Amniotic epithelial cell (primary cell): ENCODE data around the gene S1PR4.

ENCODE experiments used
- DNase-seq: peaks from one replicate; pipeline ENCODE4 v3.0.0-alpha.2; 2010; ENCODE audit warnings: low read depth

The S1PR4 gene, protein sequence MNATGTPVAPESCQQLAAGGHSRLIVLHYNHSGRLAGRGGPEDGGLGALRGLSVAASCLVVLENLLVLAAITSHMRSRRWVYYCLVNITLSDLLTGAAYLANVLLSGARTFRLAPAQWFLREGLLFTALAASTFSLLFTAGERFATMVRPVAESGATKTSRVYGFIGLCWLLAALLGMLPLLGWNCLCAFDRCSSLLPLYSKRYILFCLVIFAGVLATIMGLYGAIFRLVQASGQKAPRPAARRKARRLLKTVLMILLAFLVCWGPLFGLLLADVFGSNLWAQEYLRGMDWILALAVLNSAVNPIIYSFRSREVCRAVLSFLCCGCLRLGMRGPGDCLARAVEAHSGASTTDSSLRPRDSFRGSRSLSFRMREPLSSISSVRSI

DNA sequence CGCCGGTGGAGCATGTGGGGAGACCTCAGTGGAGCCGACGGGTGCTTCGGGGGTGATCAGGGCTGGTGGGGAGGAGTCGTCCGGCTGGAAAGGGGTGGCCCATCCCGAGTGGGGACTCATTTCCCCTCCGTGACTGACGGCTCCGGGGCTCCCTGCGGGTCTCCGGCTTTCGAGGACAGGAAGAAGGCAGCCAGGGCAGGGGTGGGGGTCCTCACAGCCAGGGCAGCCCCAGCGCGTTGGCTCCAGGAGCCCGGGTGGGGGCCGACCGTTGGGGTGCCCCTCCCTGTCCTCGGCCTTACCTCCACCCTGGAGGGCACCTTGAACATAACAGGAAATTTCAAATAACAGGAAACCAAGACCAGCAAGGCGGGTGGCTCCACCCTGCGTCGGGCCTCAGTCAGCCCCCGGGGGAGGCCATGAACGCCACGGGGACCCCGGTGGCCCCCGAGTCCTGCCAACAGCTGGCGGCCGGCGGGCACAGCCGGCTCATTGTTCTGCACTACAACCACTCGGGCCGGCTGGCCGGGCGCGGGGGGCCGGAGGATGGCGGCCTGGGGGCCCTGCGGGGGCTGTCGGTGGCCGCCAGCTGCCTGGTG lies at the start of gene S1PR4:
Gene S1PR4, plus strand, starts transcription at position 393 of the 596 bp plus-strand sequence. Its CDS starts 24 bp downstream, at position 417.
- no peak for DNase-seq

DNA sequence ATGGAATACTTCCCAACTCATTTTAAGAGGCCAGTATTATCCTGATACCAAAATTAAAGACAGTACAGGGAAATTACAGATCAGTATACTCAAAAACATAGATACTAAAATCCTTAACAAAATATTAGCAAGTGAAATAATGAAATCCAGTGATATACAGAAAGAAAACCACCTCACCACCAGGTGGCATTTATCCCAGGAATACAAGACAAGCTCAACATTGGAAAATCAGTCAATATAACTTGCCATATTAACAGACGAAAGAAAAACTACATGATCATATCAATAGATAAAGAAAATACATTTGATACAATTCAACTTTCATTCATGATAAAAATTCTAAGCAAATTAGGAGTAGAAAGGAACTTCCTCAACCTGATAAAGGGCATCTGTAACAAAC lies 49.5 kb upstream of the S1PR4 start:
- DNase-seq, result peak; percentile 63

DNA sequence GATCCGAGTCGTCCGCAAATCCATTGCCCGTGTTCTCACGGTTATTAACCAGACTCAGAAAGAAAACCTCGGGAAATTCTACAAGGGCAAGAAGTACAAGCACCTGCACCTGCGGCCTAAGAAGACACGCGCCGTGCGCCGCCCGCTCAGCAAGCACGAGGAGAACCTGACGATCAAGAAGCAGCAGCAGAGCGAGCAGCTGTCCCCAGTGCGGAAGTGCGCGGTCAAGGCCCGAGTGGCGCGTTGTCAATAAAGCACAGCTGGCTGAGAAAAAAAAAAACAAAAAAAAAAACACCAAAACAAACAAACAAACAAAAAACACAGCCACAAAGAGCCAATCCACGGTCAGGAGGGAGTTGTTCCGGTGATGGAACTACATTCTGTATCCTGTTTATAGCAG lies 47.4 kb upstream of the S1PR4 start:
- no peak for DNase-seq

DNA sequence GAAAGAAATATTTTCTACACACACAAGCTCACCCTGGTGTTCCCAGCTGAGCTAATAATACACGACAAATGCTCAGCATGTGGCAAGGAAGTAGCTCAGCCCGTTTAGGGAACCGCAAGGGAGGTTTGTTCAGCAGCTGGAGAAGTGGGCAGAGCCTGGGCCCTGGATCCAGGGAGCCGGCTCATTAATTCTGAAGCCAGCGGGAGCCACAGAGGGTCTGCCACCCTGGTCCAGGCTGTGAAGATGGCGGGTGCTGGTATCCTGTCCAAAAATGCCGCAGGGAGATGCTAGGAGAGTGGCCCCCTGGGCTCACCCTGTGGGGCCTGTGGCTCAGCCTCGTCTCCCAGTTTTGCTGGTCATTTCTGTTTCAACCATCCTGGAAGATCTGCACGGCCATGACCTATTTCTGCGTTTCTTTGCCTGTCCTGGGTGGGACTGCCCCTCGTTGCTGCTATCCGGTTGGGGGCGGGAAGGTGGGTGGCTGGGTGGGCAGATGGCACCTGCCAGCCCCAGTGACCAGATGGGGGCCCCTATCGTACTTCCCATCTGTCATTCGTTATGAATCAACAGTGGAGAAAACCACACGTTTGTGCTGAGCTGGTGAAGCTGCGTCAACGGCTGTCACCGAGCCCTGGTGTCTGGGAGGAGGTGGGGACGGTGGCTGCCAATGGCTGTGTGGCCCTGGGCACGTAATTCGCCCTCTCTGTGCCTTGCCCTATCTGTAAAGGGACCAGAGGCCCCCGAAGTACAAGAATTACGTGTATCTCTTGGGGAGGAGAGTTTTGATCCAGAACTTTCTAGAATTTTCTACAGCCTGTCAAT lies 45.4 kb upstream of the S1PR4 start:
- peak; percentile 16 for DNase-seq

DNA sequence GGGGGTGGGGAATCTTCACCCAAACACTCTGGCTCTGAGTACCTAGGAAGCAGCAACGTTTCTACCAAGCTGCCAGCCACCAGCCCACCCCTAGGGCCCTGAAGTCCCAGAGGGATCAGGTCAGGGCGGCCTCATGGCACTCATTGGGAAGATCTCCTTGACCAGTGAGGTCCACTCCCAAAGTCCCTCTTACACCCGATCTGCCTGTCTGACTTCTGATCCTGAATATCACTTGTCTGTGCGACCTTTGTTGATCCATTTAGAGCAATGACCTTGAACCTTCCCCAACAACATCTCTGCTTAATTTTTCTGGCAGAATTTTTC lies 44.8 kb upstream of the S1PR4 start:
- DNase-seq, result no peak

DNA sequence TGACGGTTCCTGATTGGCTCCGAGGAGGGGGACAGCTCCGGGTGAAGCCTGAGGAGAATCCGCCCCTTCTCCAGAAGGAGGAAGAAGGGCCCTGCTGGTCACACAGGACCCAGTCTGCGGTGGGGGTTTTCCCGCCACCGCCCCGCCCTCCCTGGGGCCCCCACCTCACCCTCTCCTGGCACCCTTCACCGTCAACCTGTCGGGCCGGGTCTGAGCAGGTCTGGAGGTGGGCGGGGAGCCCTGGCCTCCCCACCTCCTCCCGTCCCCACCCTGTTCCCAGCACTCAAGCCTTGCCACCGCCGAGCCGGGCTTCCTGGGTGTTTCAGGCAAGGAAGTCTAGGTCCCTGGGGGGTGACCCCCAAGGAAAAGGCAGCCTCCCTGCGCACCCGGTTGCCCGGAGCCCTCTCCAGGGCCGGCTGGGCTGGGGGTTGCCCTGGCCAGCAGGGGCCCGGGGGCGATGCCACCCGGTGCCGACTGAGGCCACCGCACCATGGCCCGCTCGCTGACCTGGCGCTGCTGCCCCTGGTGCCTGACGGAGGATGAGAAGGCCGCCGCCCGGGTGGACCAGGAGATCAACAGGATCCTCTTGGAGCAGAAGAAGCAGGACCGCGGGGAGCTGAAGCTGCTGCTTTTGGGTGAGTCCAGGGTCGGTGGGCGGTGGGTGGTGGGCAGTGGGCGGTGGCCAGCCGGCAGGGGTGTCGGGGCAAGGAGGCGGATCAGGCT lies 42.4 kb upstream of the S1PR4 start, which contains the start of gene GNA15:
Gene GNA15, plus strand, starts transcription at position 73 of the 723 bp plus-strand sequence. Its CDS starts 418 bp downstream, at position 491.
- no peak for DNase-seq

DNA sequence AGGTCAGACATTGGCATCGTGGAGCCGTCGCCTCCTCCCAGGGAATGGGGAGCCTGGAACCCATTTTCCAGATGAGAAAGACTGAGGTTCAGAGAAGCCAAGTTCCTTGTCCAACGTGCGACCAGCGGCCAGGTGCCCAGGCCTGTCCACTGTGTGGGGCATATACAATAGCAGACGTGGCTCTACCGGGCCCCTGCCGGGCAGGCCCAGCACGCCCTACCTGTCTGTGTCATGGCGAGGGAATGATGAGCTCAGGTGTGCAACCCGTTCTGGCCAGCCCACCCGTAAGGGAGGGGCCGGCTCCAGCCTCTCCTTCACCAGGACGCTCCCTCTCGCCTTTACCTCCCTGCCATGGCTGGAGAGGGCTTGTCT lies 41.9 kb upstream of the S1PR4 start:
- no peak for DNase-seq

DNA sequence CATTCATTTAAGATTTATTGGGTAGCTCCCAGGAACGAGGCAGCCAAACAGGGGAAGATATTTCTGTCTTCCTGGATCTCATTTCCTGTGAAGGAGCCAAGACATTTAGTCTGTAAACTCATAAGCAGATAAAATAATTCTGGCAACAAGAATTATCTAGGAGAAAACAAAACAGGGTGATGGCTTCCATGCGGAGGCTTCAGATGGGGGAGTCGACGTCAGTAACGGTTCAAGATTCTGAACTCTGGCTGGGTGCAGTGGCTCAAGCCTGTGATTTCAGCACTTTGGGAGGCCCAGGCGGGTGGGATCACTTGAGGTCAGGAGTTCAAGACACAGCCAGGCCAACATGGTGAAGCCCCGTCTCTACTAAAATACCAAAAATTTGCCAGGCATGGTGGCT lies 41.5 kb upstream of the S1PR4 start:
- DNase-seq, result peak; percentile 45

DNA sequence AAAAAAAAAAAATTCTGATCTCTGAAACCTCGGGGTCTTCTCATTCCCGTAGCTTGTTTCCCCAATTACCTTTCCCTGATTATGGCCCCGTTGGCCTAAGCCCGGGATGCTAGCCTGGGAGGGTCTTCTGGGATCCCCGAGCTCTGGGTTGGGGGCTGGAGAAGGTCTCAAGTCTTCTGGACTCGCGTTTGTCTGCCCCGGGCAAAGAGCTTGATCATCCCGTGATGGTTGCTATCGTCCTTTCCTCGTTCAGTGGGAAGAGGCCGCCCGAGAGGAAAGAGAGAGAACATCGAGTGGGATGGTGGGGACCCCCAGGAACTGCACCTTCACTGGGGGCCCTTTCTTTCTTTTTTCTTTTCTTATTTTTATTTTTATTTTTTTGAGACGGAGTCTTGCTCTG lies 40.3 kb upstream of the S1PR4 start:
- DNase-seq, result no peak

DNA sequence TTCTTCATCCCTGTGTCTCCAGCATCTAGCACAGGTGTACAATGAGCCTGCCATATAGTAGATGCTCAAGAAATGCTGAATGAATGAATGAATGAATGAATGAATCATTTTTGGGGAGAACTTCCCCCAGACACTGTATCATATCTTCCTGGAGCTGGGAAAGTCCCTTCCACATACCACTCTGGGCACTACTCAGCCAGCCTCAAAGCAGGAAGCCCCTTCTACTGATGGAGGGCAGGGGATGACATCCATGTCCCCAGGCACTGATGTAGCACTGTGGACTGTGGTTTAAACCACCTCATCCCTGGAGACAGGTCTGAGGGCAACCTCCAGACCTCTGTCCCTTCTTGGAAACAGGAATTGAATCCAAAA lies 37.9 kb upstream of the S1PR4 start:
- no peak for DNase-seq

DNA sequence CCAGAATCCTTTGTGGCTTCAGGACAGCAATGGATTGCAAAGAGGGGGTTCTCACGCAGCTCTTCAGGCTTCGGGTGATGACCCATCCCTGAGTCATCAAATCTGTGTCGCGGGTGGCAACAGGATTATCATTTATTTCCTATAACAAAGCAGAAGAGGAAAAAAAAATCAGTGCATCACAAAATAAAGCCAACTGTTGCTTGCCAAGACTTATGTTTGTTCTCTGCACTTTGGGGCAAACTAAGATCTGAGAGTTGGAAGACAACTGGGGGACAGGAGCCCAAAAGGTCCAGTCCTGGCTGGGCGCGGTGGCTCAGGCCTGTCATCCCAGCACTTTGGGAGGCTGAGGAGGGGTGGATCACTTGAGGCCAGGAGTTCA lies 36.3 kb upstream of the S1PR4 start:
- DNase-seq, result peak; percentile 58

DNA sequence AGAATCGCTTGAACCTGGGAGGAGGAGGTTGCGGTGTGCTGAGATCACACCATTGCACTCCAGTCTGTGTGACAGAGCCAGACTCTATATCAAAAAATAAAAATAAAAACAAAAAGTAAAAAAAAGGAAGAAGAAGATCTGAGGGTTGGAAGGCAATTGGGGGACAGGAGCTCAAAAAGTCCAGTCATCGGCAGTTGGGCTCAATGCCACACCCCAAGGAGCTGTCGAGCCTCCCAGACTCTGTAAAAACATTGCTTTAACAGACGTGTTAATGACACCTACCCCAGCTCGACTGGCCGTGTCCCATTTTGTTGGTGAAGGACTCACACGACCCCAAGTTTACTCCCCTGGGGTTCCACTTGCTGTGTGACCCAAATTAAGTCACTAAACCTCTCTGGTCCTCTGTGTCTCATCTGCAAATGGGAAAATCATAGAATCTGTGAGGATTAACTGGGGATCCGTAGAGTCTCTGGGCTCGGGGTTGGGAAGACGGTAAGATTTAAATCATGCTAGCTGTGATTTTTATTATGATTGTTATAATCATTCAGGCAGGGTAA lies 35.7 kb upstream of the S1PR4 start:
- no peak for DNase-seq

DNA sequence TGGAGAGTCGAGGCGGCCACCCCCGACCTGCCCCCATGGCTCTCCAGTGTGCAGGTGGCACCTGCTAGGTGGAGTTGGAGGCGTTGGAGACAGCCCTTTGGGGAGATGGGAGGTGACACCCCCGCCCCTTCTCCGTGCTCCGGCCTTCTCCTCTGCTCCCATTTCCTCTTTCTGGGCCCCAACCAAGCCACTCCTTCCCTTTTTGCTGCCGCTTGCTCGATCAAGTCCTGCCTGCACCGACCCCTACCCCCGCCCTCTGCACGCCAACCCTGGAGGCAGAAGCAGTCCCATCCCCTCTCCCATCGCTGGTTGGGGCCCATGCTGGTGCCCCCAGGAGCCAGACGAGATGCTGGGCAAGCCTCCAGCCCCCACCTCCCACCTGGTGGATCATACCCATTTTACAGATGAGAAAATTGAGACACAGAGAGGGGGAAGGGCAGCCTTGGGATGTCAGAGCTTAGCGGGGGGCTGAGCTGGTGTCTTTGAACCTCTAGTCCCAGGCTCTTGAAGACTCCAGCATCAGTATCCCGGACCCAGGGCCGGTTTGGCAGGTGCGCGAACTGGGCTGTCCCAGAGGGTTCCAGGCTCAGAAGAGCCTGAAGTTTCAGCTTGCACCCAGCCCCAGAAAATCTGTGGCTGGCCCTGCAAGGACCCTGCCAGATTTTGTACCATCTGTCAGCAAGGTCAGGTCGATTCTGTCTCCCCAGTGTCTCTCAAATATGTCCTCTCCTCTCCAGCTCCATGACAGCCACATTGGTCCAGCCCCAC lies 32.5 kb upstream of the S1PR4 start:
- DNase-seq, result no peak

DNA sequence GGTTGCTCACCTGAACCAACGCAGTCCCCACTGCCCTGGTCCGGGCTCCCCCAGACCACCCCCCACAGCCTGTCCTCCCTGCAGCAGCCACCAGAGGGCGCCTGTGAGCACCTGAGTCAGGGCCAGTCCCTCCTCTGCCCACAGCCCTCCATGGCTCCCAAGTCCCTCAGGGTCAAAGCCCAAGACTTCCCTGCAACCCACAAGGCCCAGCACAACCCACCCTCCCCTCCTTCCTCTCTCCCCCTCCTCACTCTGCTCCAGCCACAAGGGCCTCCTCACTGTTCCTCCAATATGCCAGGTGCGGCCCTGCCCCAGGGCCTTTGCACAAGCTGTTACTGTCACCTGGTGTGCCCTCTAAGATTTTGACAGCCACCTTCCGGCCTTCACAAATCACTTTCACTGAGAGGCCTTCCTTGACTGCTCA lies 31.9 kb upstream of the S1PR4 start:
- DNase-seq, result no peak

DNA sequence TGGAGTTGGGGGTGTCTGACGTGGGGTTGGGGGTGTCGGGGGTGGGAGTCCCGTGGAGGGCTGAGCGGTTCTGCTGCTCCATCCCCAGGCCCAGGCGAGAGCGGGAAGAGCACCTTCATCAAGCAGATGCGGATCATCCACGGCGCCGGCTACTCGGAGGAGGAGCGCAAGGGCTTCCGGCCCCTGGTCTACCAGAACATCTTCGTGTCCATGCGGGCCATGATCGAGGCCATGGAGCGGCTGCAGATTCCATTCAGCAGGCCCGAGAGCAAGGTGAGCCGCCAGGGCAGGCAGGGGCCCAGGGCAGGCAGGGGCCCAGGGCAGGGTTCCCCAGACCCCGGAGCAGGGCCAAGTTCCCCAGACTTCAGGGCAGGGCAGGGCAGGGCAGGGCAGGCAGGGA lies 30.1 kb upstream of the S1PR4 start:
- no peak for DNase-seq

DNA sequence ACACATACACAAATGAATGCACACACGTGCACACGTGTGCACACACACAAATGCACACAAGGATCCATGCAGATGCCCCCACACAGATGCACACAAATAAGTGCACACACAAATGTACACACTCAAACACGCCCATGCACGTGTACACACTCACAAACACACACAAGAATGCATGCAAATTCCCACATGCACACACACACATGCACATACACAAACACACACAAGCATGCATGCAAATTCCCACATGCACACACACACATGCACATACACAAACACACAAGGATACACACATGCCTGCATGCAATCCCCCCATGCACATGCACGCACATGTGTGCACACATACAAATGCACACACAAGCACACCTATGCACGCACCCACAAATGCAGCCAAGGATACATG lies 29.5 kb upstream of the S1PR4 start:
- DNase-seq, result no peak

DNA sequence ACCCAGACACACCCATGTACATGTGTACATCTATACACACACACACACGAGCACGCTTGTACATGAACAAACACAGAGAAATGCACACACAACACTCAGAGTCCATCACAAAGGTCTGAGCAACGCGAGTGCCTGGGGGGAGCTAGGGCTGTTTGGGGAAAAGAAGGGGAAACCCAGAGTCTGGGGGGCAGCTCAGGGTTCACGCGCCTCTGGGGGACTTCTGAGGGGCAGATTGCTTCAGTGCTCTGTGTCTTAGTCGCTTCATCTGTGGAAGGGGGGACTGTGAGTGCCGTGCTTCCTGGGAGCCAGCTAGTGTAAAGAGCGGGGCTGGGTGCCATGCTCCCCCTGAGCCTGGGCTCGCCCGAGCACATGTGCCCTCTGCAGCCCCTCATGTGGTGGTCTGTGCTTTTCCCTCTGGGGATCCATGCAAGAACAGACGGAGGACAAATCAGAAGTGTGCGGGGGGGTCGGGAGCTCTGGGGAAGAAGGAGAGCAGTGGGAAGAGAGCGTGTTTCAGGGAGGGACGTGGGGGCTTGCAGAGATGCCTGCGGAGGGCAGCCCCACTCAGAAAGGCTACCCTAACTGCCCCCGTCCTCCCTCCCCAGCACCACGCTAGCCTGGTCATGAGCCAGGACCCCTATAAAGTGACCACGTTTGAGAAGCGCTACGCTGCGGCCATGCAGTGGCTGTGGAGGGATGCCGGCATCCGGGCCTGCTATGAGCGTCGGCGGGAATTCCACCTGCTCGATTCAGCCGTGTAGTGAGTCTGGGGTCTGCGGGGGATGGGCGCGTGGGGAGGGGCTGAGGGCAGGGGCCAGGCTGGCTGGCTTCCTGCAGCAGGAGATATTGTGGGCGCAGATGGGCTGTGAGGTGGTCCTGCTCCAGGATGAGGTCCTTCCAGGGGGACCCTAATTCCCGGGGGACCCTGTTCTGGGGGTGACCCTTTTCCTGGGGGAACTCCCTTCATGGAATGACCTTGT lies 28.8 kb upstream of the S1PR4 start:
- no peak for DNase-seq

DNA sequence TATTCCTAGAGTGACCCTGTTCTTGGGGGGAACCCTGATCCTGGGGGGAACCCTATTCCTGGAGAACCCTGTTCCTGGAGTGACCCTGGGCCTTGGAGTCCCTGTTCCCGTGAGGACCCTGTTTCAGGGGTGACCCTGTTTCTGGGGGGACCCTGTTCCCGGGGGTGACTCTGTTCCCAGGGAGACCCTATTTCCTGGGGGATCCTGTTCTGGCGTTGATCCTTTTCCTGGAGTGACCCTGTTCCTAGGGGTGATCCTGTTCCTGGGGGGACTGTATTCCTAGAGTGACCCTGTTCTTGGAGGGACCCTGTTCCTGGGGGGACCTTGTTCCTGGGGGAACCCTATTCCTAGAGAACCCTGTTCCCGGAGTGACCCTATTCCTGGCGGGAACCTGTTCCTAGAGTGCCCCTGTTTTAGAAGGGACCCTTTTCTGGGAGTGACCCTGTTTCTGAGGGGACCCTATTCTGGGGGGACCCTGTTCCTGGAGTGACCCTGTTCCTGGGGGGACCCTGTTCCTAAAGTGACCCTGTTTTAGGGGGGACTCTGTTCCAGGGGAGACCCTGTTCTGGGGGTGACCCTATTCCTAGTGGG lies 27.7 kb upstream of the S1PR4 start:
- DNase-seq, result no peak

DNA sequence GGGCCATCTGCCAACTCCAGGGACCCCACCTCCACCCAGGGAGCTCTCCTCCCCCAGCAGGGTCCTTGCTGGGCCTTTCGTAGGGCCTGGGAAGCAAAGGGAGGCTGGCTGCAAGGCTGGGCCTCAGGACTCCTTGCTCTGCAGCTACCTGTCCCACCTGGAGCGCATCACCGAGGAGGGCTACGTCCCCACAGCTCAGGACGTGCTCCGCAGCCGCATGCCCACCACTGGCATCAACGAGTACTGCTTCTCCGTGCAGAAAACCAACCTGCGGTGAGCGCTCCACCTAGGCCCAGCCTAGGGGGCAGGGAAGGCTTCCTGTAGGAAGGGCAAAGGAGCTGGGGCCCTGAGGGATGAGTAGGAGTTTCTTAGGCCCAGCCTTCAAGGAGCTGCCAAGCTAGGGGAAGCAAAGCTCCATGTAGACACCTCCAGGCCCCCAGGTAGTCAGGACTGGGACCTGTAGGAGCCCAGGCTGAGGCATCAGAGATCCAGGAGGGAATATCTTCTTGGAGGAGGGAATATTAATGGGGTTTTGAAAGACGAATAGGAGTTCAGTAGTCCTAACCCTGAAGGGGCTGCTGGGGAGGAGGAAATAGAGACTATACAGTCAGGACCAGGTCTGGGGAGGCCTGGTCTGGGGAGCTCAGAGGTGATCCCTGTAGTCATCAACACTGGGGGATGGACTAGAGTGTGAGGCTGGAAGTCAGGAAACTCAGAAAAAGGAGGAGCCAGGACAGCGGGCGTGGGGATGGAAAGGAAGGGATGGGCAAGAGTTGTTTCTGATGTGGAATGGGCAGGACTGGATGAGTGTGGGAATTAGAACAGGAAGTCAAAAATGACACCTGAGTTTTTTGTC lies 26.8 kb upstream of the S1PR4 start:
- DNase-seq, result peak; percentile 16
